ENCODE data around the gene GADD45B. TPM values are rescaled to one million over a fixed set of nuclear protein-coding genes. Genes with fewer than 3 reads are reported as not detected.
"Not testable (repeated sequence)": the region's sequence is repeated elsewhere in the genome, so short reads cannot be mapped to it uniquely, and the experiment has no call there.

GADD45B gene
- total RNA-seq, 2 donors from 2014 or later = 40.6 to 80.0 TPM

- H3K27ac Mint-ChIP-seq = no peak overlapping the region
- ATAC-seq (replicated peaks) = no peak
Measured at GRCh38 chr19:2495651-2496316, 19.9 kb downstream of the GADD45B start.

GRCh38 chr19:2497186-2497585 lies 21.3 kb downstream of the GADD45B start:
- H3K27me3 Mint-ChIP-seq = peaks cover 5% of the 10 kb centered on the region
- H3K36me3 Mint-ChIP-seq (ENCODE audit: low read depth) = no peaks in the 10 kb centered on the region
- H3K4me1 Mint-ChIP-seq = no peaks in the 10 kb centered on the region
- no peak overlapping the region for H3K4me3 Mint-ChIP-seq
- H3K27ac Mint-ChIP-seq = no peak overlapping the region
- H3K9me3 Mint-ChIP-seq = no peaks in the 10 kb centered on the region
- ATAC-seq (replicated peaks) = no peak

More at GRCh38 chr19:2495651-2496316, 19.9 kb downstream of the GADD45B start:
- Mint-ChIP-seq H3K4me1 (no peaks in the 10 kb centered on the region), H3K36me3 (ENCODE audit: low read depth) (no peaks in the 10 kb centered on the region), H3K9me3 (no peaks in the 10 kb centered on the region), H3K4me3 (peak overlapping the region; percentile 48), H3K27me3 (peaks cover 5% of the 10 kb centered on the region)

- Mint-ChIP-seq H3K4me1 (peaks cover 15% of the 10 kb centered on the region), H3K27me3 (no peaks in the 10 kb centered on the region), H3K9me3 (no peaks in the 10 kb centered on the region), H3K27ac (no peak overlapping the region), H3K36me3 (ENCODE audit: low read depth) (no peaks in the 10 kb centered on the region), H3K4me3 (no peak overlapping the region)
- ATAC-seq (replicated peaks) = no peak
Measured at GRCh38 chr19:2500156-2500555, 24.2 kb downstream of the GADD45B start.

DNA sequence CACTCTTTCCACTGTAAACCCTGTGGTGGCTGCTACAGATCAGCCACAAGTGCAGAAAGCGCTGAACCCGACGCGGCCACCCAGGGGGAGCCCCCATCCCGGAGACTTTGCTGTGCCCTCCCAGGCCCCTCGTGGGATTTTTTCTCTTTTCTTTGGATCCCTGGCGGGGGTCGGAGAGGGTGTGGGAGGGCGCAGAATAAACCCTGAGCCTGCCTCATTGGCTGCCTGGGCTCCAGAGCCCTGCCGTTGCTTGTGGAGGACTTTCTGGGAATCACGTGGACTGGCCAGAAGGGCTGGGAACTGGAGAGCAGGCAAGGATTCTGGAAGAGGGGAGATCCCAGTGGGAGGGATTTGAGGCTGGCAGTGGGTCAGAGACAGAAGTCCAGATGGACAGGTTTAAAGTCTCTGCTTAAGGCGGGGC lies 24.9 kb downstream of the GADD45B start:
- H3K27ac Mint-ChIP-seq = no peak overlapping the region
- no peaks in the 10 kb centered on the region for H3K27me3 Mint-ChIP-seq
- H3K4me3 Mint-ChIP-seq = no peak overlapping the region
- ATAC-seq (replicated peaks) = no peak
- H3K4me1 Mint-ChIP-seq = peaks cover 15% of the 10 kb centered on the region
- H3K9me3 Mint-ChIP-seq = no peaks in the 10 kb centered on the region
- no peaks in the 10 kb centered on the region for H3K36me3 Mint-ChIP-seq (ENCODE audit: low read depth)

- Mint-ChIP-seq H3K4me3 (peak overlapping the region; percentile 62), H3K27ac (peak overlapping the region; percentile 58), H3K27me3 (no peaks in the 10 kb centered on the region), H3K36me3 (ENCODE audit: low read depth) (no peaks in the 10 kb centered on the region), H3K9me3 (no peaks in the 10 kb centered on the region), H3K4me1 (peaks cover 15% of the 10 kb centered on the region)
- ATAC-seq (replicated peaks) = peak; percentile 98
Measured at GRCh38 chr19:2503521-2504109, 27.7 kb downstream of the GADD45B start.

DNA sequence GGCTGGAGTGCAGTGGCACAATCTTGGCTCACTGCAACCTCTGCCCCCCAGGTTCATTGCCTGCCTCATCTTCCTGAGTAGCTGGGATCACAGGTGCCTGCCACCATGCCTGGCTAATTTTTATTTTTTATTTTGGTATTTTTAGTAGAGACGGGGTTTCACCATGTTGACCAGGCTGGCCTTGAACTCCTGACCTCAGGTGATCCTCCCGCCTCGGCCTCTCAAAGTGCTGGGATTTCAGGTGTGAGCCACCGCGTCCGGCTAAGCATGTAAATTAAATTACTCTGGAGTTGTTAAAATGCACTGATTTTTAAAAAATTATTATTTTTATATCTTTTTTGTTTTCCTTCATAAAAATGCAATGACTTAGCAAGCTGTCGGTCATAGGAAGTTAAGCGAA lies 30.7 kb downstream of the GADD45B start:
- not testable (repeated sequence) for H3K27me3 Mint-ChIP-seq; H3K9me3 Mint-ChIP-seq; H3K36me3 Mint-ChIP-seq (ENCODE audit: low read depth); ATAC-seq (replicated peaks); H3K27ac Mint-ChIP-seq
- H3K4me1 Mint-ChIP-seq = peaks cover 15% of the 10 kb centered on the region
- H3K4me3 Mint-ChIP-seq = peak overlapping the region; percentile 34

DNA sequence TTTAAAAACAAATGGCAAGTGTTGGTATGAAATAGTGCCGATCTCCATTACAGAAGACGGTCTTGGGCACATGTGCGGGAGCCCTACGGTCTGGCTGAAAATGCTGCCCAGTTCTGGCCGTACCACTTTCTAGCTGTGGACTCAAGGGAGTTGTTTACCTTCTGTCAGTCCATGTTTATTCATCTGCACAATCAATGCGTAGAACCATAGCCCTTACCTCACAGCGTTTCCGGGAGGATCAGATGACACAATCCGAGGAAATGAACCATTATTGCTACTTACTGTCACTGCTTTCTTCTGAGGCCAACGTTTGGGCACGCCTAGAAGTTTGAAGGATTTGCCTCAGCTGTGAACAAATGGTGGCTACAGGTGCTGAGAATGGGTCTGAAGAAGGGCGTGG lies 31.2 kb downstream of the GADD45B start:
- peak; percentile 37 for ATAC-seq (replicated peaks)
- Mint-ChIP-seq H3K9me3 (no peaks in the 10 kb centered on the region), H3K36me3 (ENCODE audit: low read depth) (no peaks in the 10 kb centered on the region), H3K27me3 (no peaks in the 10 kb centered on the region), H3K27ac (no peak overlapping the region), H3K4me3 (peak overlapping the region; percentile 34), H3K4me1 (peaks cover 15% of the 10 kb centered on the region)

- Mint-ChIP-seq H3K27me3 (no peaks in the 10 kb centered on the region), H3K4me3 (no peak overlapping the region), H3K9me3 (no peaks in the 10 kb centered on the region), H3K4me1 (peaks cover 5% of the 10 kb centered on the region), H3K27ac (no peak overlapping the region), H3K36me3 (ENCODE audit: low read depth) (no peaks in the 10 kb centered on the region)
- ATAC-seq (replicated peaks) = no peak
Measured at GRCh38 chr19:2509096-2509495, 33.2 kb downstream of the GADD45B start.

DNA sequence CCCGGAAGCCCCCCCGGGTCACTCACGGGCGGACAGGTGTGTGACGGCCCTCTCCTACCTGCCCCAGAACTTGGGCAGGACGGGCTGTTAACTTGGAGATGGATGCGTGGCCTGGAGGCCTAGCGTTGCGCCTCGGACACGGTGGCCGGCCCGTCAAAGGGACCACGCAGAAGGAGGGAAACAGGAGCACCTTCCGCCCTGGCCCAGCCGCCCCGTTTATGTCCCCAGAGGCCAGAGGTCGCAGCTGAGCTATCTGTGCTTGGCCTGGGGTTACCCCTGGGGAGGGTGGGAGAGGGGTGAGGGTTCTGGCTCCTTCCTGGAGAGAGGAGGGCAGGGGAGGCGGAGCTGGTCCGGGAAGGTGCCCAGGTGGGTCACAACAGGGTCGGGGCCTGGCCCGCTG lies 35.6 kb downstream of the GADD45B start:
- Mint-ChIP-seq H3K27me3 (no peaks in the 10 kb centered on the region), H3K4me3 (no peak overlapping the region), H3K27ac (no peak overlapping the region), H3K36me3 (ENCODE audit: low read depth) (no peaks in the 10 kb centered on the region), H3K4me1 (no peaks in the 10 kb centered on the region), H3K9me3 (no peaks in the 10 kb centered on the region)
- ATAC-seq (replicated peaks) = no peak

GRCh38 chr19:2511991-2512390 lies 36.1 kb downstream of the GADD45B start:
- Mint-ChIP-seq H3K36me3 (ENCODE audit: low read depth) (no peaks in the 10 kb centered on the region), H3K4me3 (no peak overlapping the region), H3K4me1 (no peaks in the 10 kb centered on the region), H3K9me3 (no peaks in the 10 kb centered on the region), H3K27me3 (no peaks in the 10 kb centered on the region), H3K27ac (no peak overlapping the region)
- no peak for ATAC-seq (replicated peaks)

- Mint-ChIP-seq H3K9me3 (no peaks in the 10 kb centered on the region), H3K4me3 (no peak overlapping the region), H3K36me3 (ENCODE audit: low read depth) (no peaks in the 10 kb centered on the region), H3K27ac (no peak overlapping the region), H3K4me1 (no peaks in the 10 kb centered on the region), H3K27me3 (no peaks in the 10 kb centered on the region)
- ATAC-seq (replicated peaks) = no peak
Measured at GRCh38 chr19:2512523-2513431, 36.9 kb downstream of the GADD45B start.

- H3K36me3 Mint-ChIP-seq (ENCODE audit: low read depth) = no peaks in the 10 kb centered on the region
- H3K4me3 Mint-ChIP-seq = no peak overlapping the region
- no peak overlapping the region for H3K27ac Mint-ChIP-seq
- no peaks in the 10 kb centered on the region for H3K4me1 Mint-ChIP-seq
- H3K27me3 Mint-ChIP-seq = no peaks in the 10 kb centered on the region
- H3K9me3 Mint-ChIP-seq = no peaks in the 10 kb centered on the region
- ATAC-seq (replicated peaks) = no peak
Measured at GRCh38 chr19:2514981-2515518, 39.1 kb downstream of the GADD45B start.

- Mint-ChIP-seq H3K27ac (no peak overlapping the region), H3K36me3 (ENCODE audit: low read depth) (no peaks in the 10 kb centered on the region), H3K27me3 (no peaks in the 10 kb centered on the region), H3K4me3 (no peak overlapping the region), H3K9me3 (no peaks in the 10 kb centered on the region), H3K4me1 (no peaks in the 10 kb centered on the region)
- ATAC-seq (replicated peaks) = no peak
Measured at GRCh38 chr19:2516727-2517126, 40.8 kb downstream of the GADD45B start.

DNA sequence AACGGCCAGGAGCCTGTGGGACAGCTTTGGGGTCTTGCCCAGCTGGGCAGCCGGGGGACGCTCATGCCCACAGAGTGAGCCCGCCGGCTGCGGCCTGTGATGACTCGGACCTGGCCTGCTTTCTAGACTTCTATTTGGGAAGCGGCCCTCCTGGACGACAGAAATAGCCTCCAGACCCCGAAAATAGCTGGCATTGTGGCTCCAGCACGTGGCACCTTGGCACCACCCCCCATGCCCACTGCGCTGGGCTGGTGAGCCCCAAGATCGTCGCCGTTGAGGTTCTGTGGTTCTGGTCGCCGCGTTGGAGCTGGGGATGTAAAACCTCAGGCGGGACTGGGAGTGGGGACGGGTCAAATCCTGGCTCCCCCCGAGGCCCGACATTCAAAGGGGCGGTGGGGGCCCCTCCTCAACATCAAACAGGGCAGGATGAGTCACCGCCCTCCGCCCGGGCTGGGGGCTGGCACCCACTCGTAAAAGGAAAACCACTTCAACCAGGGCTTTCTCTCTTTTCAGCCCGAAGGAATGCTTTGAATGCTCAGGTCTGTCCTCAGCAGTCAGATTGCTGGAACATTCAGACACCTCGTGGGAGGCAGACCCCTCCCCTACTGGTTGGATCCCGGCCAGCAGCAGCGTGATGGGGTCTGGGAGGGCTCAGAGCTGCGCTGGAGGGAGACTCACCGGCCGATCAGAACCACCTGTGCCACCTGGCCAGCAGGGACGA lies 42.1 kb downstream of the GADD45B start:
- no peaks in the 10 kb centered on the region for H3K4me1 Mint-ChIP-seq

More for the DNA sequence above, 42.1 kb downstream of the GADD45B start:
- Mint-ChIP-seq H3K36me3 (ENCODE audit: low read depth) (no peaks in the 10 kb centered on the region), H3K9me3 (no peaks in the 10 kb centered on the region), H3K27ac (no peak overlapping the region), H3K4me3 (no peak overlapping the region), H3K27me3 (no peaks in the 10 kb centered on the region)
- ATAC-seq (replicated peaks) = no peak

Data from activated T-helper 17 cell treated with anti-CD3 and anti-CD28 coated beads, Interleukin-2, amount 50 U/mL, for 72 hours (primary cell).